Forelimb muscle (tissue), 1 donor: ENCODE results near the gene SPATA18. TPM values are rescaled to one million over a fixed set of nuclear protein-coding genes. Genes with fewer than 3 reads are reported as not detected.
"Not testable (repeated sequence)": the region's sequence is repeated elsewhere in the genome, so short reads cannot be mapped to it uniquely, and the experiment has no call there.

Experiments used
- DNase-seq: peaks from one replicate; pipeline ENCODE4 v3.0.0-alpha.2; 2013; ENCODE audit warnings: low read depth
- polyA plus RNA-seq: library from polyadenylated mRNA; unstranded; fragments of 120-200 nt; gene quantifications from one replicate; pipeline ENCODE4 v1.2.1, GENCODE V29; 2013; ENCODE audit not compliant: insufficient read length

The SPATA18 gene
- polyA plus RNA-seq, 1 donor: 1.9 TPM

DNA sequence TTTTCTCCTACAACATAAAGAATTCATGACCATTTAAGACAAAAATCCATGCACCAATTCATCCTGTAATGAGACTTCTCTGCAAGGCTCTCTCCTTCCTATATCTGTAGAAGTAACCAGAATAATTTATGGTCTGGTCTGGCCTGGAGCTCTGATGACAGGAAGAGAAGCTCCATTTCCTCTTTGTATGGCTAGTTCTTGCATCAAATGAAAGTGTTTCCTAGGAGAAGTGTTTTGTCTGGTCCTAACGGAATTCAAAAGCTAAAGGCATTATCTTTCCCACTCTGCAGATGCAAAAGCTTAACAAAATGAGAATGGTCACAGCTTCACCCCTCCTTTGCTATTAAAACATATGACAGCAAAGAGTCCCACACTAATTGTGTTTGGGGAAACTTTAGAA, 55.1 kb downstream of the SPATA18 start:
- DNase-seq: no peak

DNA sequence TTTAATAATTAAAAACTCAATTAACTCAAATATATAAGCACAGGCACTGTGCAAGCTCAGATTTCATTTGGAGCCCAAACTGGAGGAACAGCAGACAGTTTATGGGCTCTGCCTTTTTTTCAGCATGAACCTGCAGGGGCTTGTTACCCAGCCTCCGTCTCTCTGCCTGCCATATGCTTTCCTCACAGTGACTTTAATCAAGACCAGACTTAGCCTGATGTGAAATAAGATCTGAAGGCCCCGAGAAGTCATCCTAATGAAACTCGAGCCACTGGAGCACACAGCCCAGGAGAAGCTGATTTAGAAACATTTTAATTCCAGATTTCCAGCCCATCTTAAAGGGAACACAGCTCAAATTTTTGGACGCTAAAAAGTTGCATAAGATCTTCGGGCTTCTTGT, 55.6 kb downstream of the SPATA18 start:
- no peak for DNase-seq

DNA sequence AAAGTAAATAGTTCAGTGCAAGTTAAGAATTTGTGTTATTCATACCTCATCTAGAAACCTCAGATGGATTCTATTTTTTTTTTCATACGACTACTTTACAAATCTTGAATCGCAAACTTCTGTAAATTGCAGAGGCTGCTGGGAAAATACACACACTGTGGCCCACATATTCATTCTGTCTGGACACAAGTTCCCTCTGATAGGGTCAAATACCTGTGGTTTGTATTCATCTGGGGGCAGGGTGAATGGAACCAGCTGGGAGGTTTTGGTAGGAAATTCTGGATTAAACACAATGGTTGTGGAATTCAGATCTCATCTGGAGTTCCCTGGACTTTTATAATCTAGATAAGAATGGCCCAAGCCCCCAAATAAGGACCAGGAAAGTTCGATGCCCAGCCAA, 56.2 kb downstream of the SPATA18 start:
- DNase-seq: no peak

DNA sequence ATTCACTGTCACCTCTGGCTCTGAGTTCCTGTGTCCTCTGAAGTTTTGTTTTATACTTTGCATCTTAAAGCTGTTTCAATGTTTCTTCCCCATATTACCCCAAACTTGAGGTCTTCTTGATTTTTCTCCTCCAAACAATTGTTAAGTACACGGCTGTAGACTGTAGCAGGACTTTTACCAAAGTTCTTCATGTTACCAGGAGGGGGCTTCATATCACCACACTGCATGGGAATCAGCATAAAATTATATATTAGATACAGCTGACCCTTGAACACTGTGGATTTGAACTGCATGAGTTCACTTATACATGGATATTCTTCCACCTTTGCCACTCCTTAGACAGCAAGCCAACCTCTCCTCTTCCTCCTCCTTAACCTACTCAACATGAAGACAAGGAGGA, 56.6 kb downstream of the SPATA18 start:
- no peak for DNase-seq

DNA sequence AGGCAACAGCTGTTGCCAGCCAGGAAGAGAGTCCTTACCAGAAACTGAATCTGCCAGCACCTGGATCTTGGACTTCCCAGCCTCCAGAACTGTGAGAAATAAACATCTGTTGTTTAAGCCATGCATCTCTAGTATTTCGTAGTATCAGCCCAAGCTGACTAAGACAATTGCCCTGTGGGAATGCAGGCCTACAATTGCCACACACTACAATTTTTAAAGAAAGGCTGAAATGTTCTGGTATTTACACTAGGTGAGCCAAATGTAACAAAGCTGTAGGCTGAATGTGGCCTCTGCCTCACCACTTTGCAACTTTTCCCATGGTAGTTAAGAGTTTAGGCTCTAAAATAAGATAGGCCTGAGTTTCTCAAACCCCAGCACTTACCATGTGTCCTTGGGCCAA, 59.1 kb downstream of the SPATA18 start:
- no peak for DNase-seq

DNA sequence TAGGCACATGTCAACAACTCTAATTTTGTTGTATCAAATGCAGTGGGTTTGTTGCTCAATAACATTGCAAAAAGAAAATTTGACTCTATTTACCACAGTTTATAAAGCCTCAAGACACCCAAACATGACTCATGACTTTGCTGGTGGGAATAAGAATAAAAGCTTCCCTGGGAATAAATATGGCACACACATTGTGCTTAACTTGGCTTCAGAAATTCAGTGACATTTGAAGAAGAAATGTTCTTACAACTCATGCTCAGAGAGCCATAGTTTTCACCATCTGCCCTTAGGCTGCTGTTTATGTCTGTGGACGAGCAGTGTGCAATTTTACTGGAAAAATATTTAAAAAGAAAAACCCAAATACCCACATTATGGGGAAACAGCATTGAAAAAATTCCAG, 60.9 kb downstream of the SPATA18 start:
- DNase-seq: no peak

DNA sequence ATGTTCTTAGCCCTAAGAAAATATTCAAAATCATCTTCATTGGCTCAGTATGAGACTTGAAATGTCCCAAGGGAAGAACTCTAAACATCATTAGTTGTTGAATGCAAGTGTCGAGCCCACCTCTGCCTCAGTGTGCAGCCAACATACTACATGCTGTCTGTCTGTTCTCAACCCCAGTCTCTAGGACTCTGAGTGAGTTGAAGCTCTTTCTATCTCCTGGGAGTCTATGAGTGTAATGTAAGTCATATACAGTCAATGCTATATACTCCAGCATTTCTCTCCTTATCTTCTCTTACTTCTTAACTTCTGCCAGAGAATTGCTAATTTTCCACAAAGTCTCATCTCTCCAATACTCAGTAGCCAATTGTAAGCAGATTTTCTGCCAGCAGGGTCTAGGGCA, 61.3 kb downstream of the SPATA18 start:
- DNase-seq: no peak

DNA sequence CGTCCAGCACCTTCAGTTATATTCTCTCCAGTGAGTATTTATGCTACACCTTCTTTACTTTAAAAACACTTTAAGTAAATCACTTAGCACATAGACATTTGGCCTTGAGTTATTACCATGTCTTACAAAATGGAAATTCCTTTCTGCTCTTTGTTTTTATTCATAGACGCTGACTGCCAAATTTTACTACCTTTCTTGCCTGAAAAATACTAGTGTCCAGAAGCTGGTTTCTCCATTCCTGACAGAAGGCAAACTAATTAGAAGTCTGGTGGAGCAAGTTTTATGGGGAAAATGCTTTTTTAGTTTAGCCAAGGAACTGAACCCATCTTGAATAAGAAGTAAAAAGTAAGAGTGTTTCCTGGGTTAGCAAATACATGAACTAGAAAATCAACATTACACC, 65.5 kb downstream of the SPATA18 start:
- DNase-seq: no peak

DNA sequence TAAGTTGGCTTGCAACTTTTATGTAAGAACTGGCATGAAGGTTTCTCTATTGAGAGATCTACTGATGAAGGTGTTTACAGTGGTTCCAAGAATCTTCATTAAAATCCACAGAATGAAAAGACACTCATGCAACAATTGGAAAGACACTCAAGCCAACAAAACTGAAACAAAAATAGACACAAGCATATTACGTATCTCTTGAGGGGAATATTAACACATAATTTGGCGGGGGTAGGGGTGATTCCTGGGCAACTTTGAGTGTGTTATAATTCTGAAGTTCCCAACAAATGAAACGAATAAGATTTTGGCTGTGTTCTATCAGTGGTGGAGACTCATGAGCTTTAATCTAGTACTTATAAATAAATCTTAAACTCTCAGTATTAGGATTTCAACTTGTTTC, 75.1 kb downstream of the SPATA18 start:
- DNase-seq: no peak

DNA sequence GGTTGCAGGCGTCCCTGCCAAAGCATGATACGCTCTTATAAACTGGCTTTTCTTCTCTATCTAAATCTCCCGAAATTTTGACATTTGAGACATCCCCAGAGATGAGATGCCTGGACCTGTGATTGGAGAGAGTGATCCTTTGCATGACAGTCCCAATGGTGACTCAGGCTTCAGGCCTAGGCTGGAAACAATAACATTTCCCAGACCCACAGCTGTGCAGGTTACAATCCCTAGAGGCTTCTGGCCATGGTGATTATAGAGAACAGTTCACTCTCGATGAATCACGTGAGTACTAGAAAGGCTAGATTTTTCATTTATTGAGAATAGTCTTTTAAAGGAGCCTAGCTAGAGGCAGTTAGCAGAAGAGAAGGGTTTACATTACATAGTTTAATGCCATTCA, 75.9 kb downstream of the SPATA18 start:
- DNase-seq: no peak

DNA sequence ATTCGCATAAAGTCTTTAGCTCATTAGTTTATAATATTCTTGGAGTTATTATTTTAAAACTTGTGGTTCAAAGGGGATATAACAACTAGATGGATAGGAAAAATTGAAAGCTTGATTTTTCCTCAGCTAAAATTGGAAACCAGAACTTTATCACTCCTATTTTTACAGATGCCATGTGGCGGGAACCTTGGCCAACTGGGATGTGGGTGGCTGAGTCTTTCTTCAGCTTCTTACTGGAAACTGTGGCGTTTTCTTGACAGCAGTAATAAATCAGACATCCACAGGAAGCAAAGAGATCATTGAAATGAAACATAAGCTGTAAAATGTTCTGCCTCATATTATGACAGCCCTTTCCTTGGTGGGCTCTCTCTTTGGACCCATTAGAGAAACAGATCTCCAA, 84.1 kb downstream of the SPATA18 start:
- no peak for DNase-seq

DNA sequence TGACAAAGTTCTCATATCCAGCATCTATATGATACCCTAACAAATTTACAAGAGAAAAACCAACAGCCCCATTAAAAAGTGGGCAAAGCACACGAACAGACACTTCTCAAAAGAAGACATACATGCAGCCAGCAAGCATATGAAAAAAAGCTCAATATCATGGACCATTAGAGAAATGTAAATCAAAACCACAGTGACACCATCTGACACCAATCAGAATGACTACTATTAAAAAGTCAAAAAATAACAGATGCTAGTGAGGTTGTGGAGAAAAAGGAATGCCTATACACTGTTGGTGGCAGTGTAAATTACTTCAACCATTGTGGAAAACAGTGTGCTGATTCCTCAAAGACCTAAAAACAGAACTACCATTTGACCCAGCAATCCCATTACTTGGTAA, 86.0 kb downstream of the SPATA18 start:
- not testable (repeated sequence) for DNase-seq

DNA sequence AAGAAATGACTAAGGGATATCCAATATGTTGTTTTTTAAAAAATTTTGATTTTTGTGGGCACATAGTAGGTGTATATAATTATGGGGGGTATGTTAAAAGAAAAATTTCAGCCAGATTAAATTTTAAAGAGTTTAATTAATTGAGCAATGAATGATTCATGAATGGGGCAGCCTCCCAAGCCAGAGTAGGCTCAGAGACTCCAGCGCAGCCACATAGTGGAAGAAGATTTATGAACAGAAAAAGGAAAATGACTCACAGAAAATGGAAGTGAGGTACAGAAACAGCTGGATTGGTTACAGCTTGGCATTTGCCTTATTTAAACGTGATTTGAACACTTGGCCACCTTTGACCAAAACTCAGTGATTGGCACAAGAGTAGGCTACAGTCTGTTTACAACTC, 91.7 kb downstream of the SPATA18 start:
- DNase-seq: no peak

DNA sequence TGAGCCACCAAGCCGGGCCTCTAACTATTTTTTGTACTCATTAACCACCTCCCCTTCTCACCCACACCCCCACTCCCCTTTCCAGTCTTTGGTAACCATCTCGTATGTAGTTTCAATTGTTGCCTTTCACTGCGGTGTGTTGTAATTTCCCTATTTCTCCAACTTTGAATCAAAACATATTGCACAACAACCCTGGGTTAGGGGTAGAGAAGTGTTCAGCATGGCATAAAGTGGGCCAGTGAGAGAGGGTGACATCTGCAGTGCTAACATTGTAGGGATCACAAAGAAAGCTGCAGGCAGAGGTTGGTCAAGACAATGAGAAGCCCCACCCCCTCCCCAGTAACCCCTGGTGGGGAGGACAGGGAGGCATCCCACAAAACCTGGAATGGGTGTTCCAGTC, 92.7 kb downstream of the SPATA18 start:
- no peak for DNase-seq

DNA sequence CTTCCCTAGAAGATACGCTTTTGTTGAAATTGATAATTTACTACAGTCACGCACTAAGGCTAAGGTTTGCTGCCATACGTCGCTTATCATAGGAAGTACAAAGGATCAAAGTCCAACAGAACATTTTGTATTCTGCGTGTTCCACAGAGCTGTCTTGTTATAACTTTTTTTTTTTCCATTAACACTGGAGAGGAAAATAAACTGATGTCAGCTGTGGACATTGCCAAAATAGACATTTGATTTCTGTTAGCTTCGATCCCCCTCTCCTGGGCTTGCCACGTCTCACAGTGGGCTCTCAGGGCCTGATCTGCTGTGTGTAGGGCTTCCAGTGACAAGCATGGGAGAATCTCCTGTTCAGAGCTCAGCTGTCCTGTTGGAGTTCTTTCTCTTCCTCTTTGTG, 93.3 kb downstream of the SPATA18 start:
- no peak for DNase-seq

Other genes starting within 250 kb of the SPATA18 start
- 27.3 TPM for gene DCUN1D4, start 208.2 kb upstream of the SPATA18 start, polyA plus RNA-seq
- gene LRRC66, start 30.9 kb upstream of the SPATA18 start, polyA plus RNA-seq: 2.3 TPM
- gene SGCB, start 13.0 kb upstream of the SPATA18 start, polyA plus RNA-seq: 175 TPM